HG03558 (cell line): ENCODE measurements around the gene HSD17B3.
"Not testable (repeated sequence)": the region's sequence is repeated elsewhere in the genome, so short reads cannot be mapped to it uniquely, and the experiment has no call there.

ENCODE experiments used
- ATAC-seq: cut with Tn5 transposase; IDR thresholded peaks from one replicate; pipeline ENCODE4 v1.9.1; 2021; ENCODE audit warnings: moderate number of reproducible peaks; ENCODE audit not compliant: unreplicated experiment; ENCODE audit errors: extremely low read depth

HSD17B3 gene

DNA sequence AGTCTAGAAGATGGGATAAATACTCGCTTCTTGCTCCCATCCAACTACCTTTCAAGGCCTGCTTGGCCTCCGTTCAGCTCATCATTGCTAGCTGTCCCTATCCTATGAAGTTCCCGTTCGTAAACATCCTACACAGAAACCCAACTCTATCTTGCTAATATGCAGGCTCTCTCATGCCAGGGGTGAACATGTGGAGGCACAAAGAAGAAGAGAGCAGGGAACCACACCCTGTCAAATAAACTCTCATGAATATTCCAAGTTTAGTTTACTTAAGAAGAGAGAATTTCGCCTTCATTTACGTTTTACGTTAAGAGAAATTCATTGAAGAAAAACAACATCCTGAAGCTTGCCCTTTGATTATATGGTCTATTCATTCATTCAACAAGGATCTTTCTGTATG, 7.9 kb upstream of the HSD17B3 start:
- ATAC-seq: no peak

DNA sequence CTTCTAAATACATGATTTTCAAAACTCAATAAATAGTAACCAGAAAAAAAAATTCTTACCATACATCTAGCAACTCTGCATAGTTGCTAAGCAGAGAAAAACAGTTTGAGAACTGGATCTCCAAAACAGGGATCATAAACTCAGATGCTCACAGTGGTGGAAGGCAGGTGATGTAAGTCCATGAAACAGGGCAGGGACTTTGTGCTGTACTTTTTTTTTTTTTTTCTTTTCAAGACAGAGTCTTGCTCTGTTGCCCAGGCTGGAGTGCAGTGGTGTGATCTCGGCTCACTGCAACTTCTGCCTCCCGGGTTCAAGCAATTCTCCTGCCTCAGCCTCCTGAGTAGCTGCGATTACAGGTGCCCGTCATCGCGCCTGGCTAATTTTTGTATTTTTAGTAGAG, 5.0 kb upstream of the HSD17B3 start:
- not testable (repeated sequence) for ATAC-seq

DNA sequence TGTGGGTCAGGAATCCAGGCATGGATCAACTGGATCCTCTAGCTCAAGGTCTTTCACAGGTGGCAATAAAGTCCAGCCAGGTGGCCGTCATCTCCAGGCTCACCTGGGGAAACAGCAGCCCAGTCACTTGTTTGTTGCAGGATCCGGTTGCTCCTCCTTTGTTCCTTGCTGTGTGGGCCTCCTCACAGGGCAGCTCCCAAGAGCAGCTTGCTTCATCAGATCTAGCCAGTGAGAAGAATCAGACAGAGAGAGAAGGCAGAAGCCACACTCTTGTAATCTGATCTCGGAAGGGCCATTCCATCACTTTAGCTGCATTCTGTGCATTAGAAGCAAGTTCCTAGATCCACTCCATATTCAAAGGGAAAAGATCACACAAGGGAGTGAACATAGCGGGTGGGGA, 3.2 kb upstream of the HSD17B3 start:
- no peak for ATAC-seq

DNA sequence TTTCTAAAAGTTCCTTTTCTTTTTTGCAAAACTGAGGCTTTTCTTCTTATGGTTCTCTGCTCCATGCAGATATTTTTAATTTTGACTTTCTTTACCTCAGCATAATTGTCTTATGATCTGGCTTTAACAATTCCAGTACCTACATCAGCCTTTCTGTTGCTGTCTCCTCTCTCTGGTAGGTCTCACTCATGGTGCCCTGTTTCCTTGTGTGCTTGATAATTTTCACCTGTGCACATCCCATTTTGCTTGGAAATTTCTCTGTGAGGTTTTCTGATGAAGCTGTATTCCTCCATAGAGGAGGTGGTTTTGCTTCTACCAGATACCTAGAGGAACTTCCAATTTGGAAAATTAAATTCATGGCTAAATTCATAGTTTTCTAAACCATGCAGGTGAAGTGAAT, 2.3 kb upstream of the HSD17B3 start:
- no peak for ATAC-seq

DNA sequence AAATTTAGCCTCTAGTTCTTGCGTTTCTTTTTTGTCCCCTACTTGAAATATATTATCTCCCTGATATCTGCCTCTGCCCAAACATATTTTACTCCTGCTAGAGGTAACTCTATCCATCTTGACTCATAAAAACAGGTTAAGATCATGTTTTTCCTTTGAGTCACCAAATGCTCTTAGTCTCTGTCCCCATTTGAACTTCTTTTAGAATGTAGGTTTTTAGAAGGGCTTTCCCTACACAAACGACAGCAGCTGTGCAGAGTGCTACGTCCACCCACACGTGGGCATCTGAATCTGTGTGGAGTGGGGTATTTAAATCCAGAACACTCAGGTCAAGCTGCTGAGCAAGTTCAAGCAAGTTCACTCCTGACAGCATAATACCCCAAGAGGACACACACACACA, 2.2 kb downstream of the HSD17B3 start:
- no peak for ATAC-seq

DNA sequence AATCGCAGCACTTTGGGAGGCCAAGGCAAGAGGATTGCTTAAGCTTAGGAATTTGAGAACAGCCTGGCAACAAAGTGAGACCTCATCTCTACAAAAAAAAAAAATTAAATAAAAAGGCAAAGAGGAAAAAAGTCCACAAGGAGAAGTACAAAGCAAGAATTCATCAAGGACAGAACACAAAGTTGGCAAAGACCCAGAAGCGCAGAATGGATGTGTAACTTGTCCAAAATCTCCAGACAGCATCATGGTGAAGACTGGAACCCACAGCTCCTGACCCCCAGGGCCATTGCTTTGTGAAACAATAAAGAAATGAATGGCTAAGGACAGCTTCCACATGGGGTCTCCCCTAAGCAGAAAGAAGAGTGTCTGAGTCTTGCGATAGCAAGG, 7.8 kb downstream of the HSD17B3 start:
- no peak for ATAC-seq

GRCh38 chr9:96293498-96294158, 8.3 kb downstream of the HSD17B3 start:
- ATAC-seq: no peak

- no peak for ATAC-seq
These were observed 12.6 kb downstream of the HSD17B3 start for GRCh38 chr9:96289392-96289791.

GRCh38 chr9:96281641-96282040, 20.3 kb downstream of the HSD17B3 start:
- ATAC-seq: no peak

DNA sequence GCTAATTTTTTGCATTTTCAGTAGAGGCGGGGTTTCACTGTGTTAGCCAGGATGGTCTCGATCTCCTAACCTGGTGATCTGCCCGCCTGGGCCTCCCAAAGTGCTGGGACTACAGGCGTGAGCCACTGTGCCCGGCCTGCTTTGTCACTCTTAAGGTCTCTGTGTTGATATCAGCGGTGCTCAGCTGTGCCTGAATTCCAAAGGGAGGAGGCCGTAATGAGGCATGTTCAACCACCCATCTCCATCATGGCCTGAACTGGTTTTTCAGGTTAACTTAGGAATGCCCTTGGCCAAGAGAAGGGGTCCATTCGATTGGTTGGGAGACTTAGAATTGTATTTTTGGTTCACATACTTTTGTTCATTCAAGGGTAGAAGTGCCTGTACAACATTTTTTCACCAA, 22.0 kb downstream of the HSD17B3 start:
- ATAC-seq: no peak

DNA sequence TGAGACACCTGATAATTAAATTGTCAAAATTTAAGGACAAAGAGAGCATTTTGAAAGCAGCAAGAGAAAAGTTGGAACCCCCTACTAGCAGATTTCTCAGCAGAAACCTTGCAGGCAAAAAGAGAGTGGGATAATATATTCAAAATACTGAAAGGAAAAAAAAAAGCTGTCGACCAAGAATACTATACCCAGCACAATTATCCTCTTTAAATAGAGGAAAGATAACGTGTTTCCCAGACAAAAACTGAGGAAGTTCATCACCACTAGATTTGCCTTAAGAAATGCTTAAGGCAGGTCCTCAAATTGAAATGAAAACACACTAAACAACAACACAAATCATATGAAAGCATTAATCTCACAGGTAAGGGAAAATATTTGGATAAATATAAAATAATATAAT, 27.0 kb downstream of the HSD17B3 start:
- no peak for ATAC-seq

- no peak for ATAC-seq
These were observed 31.7 kb downstream of the HSD17B3 start for GRCh38 chr9:96270236-96270744.

DNA sequence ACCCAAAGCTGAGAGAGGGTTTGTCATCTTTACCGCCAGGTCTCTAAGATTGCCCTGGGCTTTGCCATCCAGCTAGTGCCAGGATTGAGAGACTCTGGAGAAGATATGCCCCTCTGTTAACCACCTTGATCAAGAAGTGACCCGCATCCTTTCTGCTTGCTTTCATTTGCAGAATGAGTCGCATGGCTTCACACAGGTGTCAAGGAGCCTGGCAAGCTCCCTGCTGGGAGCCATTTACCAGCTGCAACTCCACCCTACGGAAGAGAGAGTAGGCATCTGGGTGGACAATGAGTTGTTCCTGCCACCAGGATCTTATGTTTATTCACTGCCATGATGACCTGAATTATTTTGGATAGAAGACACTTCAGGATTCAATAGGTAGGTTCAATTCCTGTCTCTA, 43.0 kb downstream of the HSD17B3 start:
- no peak for ATAC-seq

GRCh38 chr9:96256800-96257199, 45.2 kb downstream of the HSD17B3 start:
- no peak for ATAC-seq

DNA sequence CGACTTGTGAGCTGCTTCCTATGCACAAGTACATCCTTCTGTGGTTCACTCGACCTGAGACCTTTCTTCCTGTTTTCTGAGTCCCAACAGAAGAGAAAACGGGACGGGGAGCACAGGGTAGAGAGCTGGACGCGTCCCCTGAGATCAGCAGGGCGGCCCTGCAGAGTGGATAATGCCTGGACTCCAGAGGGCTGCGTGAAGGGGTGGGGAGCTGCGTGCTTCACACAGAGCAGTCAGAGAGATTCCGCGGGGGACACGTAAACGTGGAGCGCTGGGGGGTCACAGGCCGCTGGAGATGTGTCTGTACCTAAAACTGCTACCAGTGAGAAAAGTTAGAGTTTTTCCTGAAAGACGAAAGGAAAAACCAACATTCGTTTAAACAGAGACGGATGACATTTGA, 46.3 kb downstream of the HSD17B3 start:
- ATAC-seq: no peak

DNA sequence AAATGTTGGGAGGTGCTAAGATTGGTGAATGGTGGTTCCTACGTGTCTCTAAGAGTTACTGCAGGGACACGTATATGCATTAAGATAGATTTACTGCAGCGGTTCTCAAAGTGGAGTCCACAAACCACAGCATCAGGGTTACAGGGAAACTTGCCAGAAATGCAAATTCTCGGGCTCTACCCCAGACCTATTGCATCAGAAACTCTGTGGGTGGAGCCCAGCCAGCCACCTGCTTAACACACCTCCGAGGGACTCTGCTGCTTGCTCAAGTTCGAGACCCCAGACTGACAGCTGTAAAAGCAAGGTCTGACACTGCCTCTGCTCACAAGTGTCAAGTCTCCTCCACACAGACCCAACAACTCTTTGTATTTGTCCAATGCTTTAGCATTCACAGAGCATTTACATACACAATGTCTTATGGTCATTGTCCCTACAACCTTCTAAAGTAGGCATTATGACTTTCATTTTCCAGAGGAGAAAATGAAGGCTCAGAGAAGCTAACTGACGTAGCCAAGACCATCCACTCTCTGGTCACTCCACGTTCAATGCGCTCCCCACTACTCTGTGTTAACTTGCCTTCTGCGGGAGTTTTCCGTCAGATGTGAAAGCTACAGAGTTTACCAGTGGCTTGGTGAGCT, 48.8 kb downstream of the HSD17B3 start:
- ATAC-seq: no peak

GRCh38 chr9:96251451-96251850, 50.5 kb downstream of the HSD17B3 start:
- no peak for ATAC-seq

- no peak for ATAC-seq
These were observed 52.2 kb downstream of the HSD17B3 start for GRCh38 chr9:96249746-96250145.

DNA sequence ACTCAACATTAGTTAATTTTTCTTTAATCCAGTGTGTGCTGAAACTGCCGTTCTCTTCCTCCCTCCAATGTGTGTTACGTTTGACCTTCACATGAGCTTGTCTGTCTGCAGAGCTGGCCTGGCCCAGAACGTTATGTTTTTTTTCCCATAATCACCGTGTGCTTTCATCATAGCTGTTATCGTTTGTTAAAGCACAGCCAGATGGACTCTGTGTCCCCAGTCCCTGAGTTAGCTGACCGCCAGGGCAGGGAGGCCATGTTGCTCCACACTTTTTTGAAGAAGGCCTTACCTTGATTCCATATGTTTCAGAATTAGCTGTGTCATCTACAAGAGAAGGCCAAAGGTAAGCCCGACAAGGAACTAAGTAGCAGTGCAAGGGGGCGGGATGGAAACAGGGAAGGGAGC, 55.7 kb downstream of the HSD17B3 start:
- ATAC-seq: no peak

GRCh38 chr9:96245399-96245798, 56.6 kb downstream of the HSD17B3 start:
- no peak for ATAC-seq

GRCh38 chr9:96243778-96244177, 58.2 kb downstream of the HSD17B3 start:
- no peak for ATAC-seq

GRCh38 chr9:96242811-96243210, 59.2 kb downstream of the HSD17B3 start:
- no peak for ATAC-seq
